GM23248 (cell line): ENCODE data around the gene TTC16. TPM values are rescaled to one million over a fixed set of nuclear protein-coding genes. Genes with fewer than 3 reads are reported as not detected.

Experiments
- DNase-seq: peaks from one replicate; pipeline ENCODE4 v3.0.0-alpha.2; 2015
- H2AFZ ChIP-seq: fragments of 200-600 bp; sonication (generic); 2 replicates; pipeline ENCODE4 v1.6.1; 2016; ENCODE audit warnings: antibody characterized with exemption
- H3F3A ChIP-seq: fragments of 200-600 bp; sonication (generic); 2 replicates; pipeline ENCODE4 v1.6.1; 2016; ENCODE audit warnings: mild to moderate bottlenecking, antibody characterized with exemption, mixed run types; ENCODE audit not compliant: insufficient read depth
- H3K27ac ChIP-seq: fragments of 200-600 bp; sonication (generic); 2 replicates; pipeline ENCODE4 v1.5.1; 2016; ENCODE audit warnings: mild to moderate bottlenecking
- H3K27me3 ChIP-seq: fragments of 200-600 bp; sonication (generic); replicated peaks from 2 replicates; pipeline ENCODE4 v1.6.1; 2016; ENCODE audit warnings: mild to moderate bottlenecking; ENCODE audit not compliant: insufficient read depth
- H3K36me3 ChIP-seq: fragments of 200-600 bp; sonication (generic); 2 replicates; pipeline ENCODE4 v1.6.1; 2016; ENCODE audit warnings: low read depth, mild to moderate bottlenecking
- H3K4me1 ChIP-seq: fragments of 200-600 bp; sonication (generic); 2 replicates; pipeline ENCODE4 v1.6.1; 2016; ENCODE audit warnings: mild to moderate bottlenecking; ENCODE audit not compliant: insufficient read depth
- H3K4me2 ChIP-seq: fragments of 200-600 bp; sonication (generic); one replicate; pipeline ENCODE4 v1.6.1; 2016; ENCODE audit warnings: mild to moderate bottlenecking; ENCODE audit not compliant: unreplicated experiment
- H3K4me3 ChIP-seq: fragments of 200-600 bp; sonication (generic); 2 replicates; pipeline ENCODE4 v1.5.1; 2016; ENCODE audit warnings: mild to moderate bottlenecking
- H3K79me2 ChIP-seq: fragments of 200-600 bp; sonication (generic); 2 replicates; pipeline ENCODE4 v1.6.1; 2016; ENCODE audit warnings: mild to moderate bottlenecking; ENCODE audit not compliant: insufficient read depth
- H3K9ac ChIP-seq: fragments of 200-600 bp; sonication (generic); 2 replicates; pipeline ENCODE4 v1.6.1; 2016; ENCODE audit warnings: mild to moderate bottlenecking
- H3K9me2 ChIP-seq: fragments of 200-600 bp; sonication (generic); 2 replicates; pipeline ENCODE4 v1.6.1; 2016; ENCODE audit warnings: mixed run types, mild to moderate bottlenecking, moderate library complexity; ENCODE audit not compliant: insufficient read depth
- H3K9me3 ChIP-seq: fragments of 200-600 bp; sonication (generic); one replicate; pipeline ENCODE4 v1.6.1; 2017; ENCODE audit warnings: low read depth
- H4K20me1 ChIP-seq: fragments of 200-600 bp; sonication (generic); 2 replicates; pipeline ENCODE4 v1.6.0; 2016; ENCODE audit not compliant: insufficient read depth
- EZH2 ChIP-seq: fragments of 200-600 bp; sonication (generic); IDR thresholded peaks from 2 replicates; pipeline ENCODE4 v1.6.1; 2018; ENCODE audit warnings: antibody characterized with exemption, mild to moderate bottlenecking; ENCODE audit not compliant: insufficient read depth, poor library complexity, severe bottlenecking
- EZH2phosphoT487 ChIP-seq: fragments of 200-600 bp; sonication (generic); IDR thresholded peaks from 2 replicates; pipeline ENCODE4 v1.6.1; 2018; ENCODE audit warnings: antibody characterized with exemption, moderate library complexity, mild to moderate bottlenecking, low read depth; ENCODE audit not compliant: insufficient read depth
- whole genome bisulfite sequencing, 2 experiments: methylation state at CpG; one replicate each; pipeline ENCODE4 v1.1.6; 2015 to 2017; ENCODE audit warnings: low lambda C conversion rate in 2 of 2, low coverage in 1 of 2; ENCODE audit errors: missing lambda C conversion rate in 2 of 2; 5-methylcytosine and 5-hydroxymethylcytosine counted together
- in situ Hi-C: fragments of 300-500 bp; cut with MboI; formaldehyde crosslinking; loops from 2 replicates; pipeline ENCODE4 v1.15.0; 2020
- polyA plus RNA-seq: library from polyadenylated mRNA; unstranded; fragments of >200 nt; fragmentation: Nextera tagmentation; extraction: Ambion mirVana; gene quantifications from 2 replicates; pipeline ENCODE4 v1.2.1, GENCODE V29; 2016
- total RNA-seq: library from RNA; depleted of rRNA; stranded (reverse); fragments of >200 nt; shearing (Covaris generic); gene quantifications from 2 replicates; pipeline ENCODE4 v1.2.3, GENCODE V29; 2014

The TTC16 gene
- total and polyA plus RNA-seq, 2 experiments from 2014 or later = 0.06 TPM; not detected in 1

DNA sequence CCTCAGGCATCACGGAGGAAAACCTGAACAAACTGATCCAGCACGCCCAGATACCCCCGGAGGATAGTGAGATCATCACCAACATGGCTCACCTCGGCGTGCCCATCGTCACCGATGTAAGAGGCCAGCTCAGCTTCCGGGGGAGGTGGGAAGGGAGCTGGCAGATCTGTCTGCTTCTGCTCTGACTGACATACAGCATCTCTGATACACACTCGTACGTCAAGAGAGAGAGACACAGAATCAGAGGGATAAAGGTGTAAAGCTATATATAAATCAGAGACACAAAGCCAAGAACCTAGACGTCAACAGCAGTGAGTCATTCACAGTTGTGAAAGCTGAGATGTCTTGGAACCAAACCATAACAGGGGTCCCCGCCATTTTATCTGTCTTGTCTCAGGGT lies 39.2 kb upstream of the TTC16 start:
- no peaks in the 10 kb centered on the region for H3F3A ChIP-seq
- no peaks in the 10 kb centered on the region for H3K27me3 ChIP-seq
- peak; percentile 17 for DNase-seq
- no peaks in the 10 kb centered on the region for H4K20me1 ChIP-seq
- H3K9ac ChIP-seq = no peak overlapping the region
- no peaks in the 10 kb centered on the region for H3K4me1 ChIP-seq
- TF ChIP-seq EZH2phosphoT487 = no peak
- no peak for TF ChIP-seq EZH2
- no peak overlapping the region for H3K27ac ChIP-seq
- in situ Hi-C loops = no loop called here
- H3K79me2 ChIP-seq = no peaks in the 10 kb centered on the region
- H2AFZ ChIP-seq = no peak overlapping the region
- H3K4me2 ChIP-seq = no peak overlapping the region
- H3K36me3 ChIP-seq = peaks cover 40% of the 10 kb centered on the region
- no peaks in the 10 kb centered on the region for H3K9me2 ChIP-seq
- 84 to 88% methylated on average over 12 of the region's 12 CpGs for WGBS, 2 experiments
- no peak overlapping the region for H3K4me3 ChIP-seq
- H3K9me3 ChIP-seq = no peaks in the 10 kb centered on the region

DNA sequence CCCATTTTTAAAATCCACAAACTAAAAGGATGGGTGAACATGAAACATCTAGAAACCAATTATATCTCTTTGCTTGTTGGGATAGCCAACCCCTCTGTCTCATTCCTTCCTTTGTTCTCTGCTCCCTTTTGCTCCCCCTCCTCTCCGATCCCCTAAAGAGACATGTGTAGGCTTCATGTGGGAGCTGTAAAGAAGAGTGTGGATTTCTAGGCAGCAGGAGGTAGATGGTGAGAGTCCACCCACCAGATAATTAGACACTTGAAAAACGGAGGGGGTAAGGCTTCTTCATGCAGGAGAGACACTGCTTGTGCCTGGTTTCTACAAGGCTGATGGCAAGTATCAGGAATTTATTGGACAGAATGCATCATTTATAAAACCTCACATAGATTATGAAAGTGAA lies 36.4 kb upstream of the TTC16 start:
- no peak overlapping the region for H3K9ac ChIP-seq
- H4K20me1 ChIP-seq = no peaks in the 10 kb centered on the region
- no peaks in the 10 kb centered on the region for H3K9me3 ChIP-seq
- peaks cover 7% of the 10 kb centered on the region for H3K4me1 ChIP-seq
- H2AFZ ChIP-seq = no peak overlapping the region
- peaks cover 22% of the 10 kb centered on the region; the same call in 1 of the 2 replicates for H3K36me3 ChIP-seq
- H3K79me2 ChIP-seq = no peaks in the 10 kb centered on the region
- peaks cover 12% of the 10 kb centered on the region; the same call in 1 of the 2 replicates for H3F3A ChIP-seq
- no peak overlapping the region for H3K27ac ChIP-seq
- H3K4me3 ChIP-seq = no peak overlapping the region
- H3K27me3 ChIP-seq = no peaks in the 10 kb centered on the region
- DNase-seq = no peak
- WGBS, 2 experiments = 58 to 61% methylated on average over 2 of the region's 2 CpGs
- in situ Hi-C loops = no loop called here
- H3K4me2 ChIP-seq = no peak overlapping the region
- no peaks in the 10 kb centered on the region for H3K9me2 ChIP-seq
- TF ChIP-seq EZH2phosphoT487 = no peak

DNA sequence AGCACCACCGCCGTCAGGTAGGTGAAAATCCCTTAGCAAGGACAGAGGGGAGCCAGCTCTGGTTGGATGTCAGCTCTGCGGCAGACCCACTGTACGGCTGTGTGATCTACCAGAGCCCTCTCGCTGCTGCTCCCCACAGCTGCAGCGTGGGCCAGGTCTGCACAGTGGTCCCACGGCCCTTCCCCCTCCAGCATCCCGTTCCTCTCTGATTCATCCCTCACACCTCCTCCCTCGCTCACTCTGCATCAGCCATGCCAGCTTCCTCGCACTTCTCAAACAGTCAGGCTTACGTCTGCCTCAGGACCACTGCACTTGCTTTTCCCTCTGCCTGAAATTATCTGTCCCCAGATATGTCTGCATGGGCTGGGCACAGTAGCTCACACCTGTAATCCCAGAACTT lies 35.7 kb upstream of the TTC16 start:
- WGBS, 2 experiments = 91 to 94% methylated on average over 11 of the region's 11 CpGs
- no peaks in the 10 kb centered on the region for H4K20me1 ChIP-seq
- H3K4me1 ChIP-seq = peaks cover 11% of the 10 kb centered on the region
- H3K36me3 ChIP-seq = peaks cover 18% of the 10 kb centered on the region; the same call in 1 of the 2 replicates
- H3K79me2 ChIP-seq = no peaks in the 10 kb centered on the region
- in situ Hi-C loops = no loop called here
- H3K4me2 ChIP-seq = no peak overlapping the region
- no peak for DNase-seq
- H2AFZ ChIP-seq = no peak overlapping the region
- no peak overlapping the region for H3K4me3 ChIP-seq
- peaks cover 15% of the 10 kb centered on the region; the same call in 1 of the 2 replicates for H3F3A ChIP-seq
- H3K9ac ChIP-seq = no peak overlapping the region
- H3K27ac ChIP-seq = no peak overlapping the region
- H3K9me2 ChIP-seq = no peaks in the 10 kb centered on the region
- no peaks in the 10 kb centered on the region for H3K27me3 ChIP-seq
- TF ChIP-seq EZH2 = no peak
- no peak for TF ChIP-seq EZH2phosphoT487
- no peaks in the 10 kb centered on the region for H3K9me3 ChIP-seq

DNA sequence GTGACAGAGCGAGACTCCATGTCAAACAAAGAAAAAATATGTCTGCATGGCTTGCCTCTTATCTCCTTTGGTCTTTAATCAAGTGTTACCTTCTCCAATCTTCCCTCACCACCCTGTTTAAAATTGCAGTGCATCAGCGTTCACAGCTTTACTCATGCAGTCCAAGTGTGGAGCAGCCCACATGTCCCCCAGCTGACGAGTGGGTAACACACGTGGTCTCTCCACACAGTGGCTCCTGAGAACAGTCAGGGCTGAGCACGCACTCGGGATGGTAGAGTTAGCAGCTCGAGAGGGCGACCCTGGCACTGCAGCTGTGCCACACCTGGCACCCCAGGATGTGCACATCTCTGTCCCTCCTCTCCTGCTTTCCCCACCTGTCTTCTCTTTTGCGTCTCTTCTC lies 35.0 kb upstream of the TTC16 start:
- no peaks in the 10 kb centered on the region for H3K79me2 ChIP-seq
- peaks cover 14% of the 10 kb centered on the region; the same call in 1 of the 2 replicates for H3K36me3 ChIP-seq
- no peak overlapping the region for H3K27ac ChIP-seq
- H3K4me1 ChIP-seq = peaks cover 11% of the 10 kb centered on the region
- no peak overlapping the region for H3K4me3 ChIP-seq
- no peak for DNase-seq
- no peaks in the 10 kb centered on the region for H3K9me2 ChIP-seq
- H4K20me1 ChIP-seq = no peaks in the 10 kb centered on the region
- H3K4me2 ChIP-seq = no peak overlapping the region
- WGBS, 2 experiments = 79 to 86% methylated on average over 9 of the region's 9 CpGs
- no peak for TF ChIP-seq EZH2
- TF ChIP-seq EZH2phosphoT487 = no peak
- no peaks in the 10 kb centered on the region for H3K27me3 ChIP-seq
- H2AFZ ChIP-seq = no peak overlapping the region
- in situ Hi-C loops = no loop called here
- no peaks in the 10 kb centered on the region for H3K9me3 ChIP-seq
- no peak overlapping the region for H3K9ac ChIP-seq
- peaks cover 15% of the 10 kb centered on the region; the same call in 1 of the 2 replicates for H3F3A ChIP-seq
